Right lobe of liver (tissue), 6 donors: ENCODE data around the gene MACROD1. TPM values are rescaled to one million over a fixed set of nuclear protein-coding genes. Genes with fewer than 3 reads are reported as not detected.
"Not testable (repeated sequence)": the region's sequence is repeated elsewhere in the genome, so short reads cannot be mapped to it uniquely, and the experiment has no call there.

ENCODE experiments used
- ATAC-seq, 4 donors: fragments of 200-7000 bp; cut with Tn5 transposase; one replicate each; pipeline ENCODE4 v1.9.1; 2020; ENCODE audit warnings: mild to moderate bottlenecking in 4 of 4, moderate library complexity in 4 of 4
- DNase-seq, 3 donors: peaks; one replicate each; pipeline ENCODE4 v3.0.0-alpha.2; 2020
- H3K27ac ChIP-seq, 3 donors: fragments of 200-600 bp; one replicate each; pipeline ENCODE4 v1.8.0; 2022
- H3K27me3 ChIP-seq, 2 donors: fragments of 200-600 bp; one replicate each; pipeline ENCODE4 v1.8.0; 2022
- H3K36me3 ChIP-seq, 4 donors: fragments of 200-600 bp; sonication (generic) in 1 of 4; one replicate each; pipeline versions ENCODE4 v1.5.1 to v1.8.0; 2017 to 2022; ENCODE audit warnings: control low read depth in 1 of 4
- H3K4me1 ChIP-seq, 4 donors: fragments of 200-600 bp; sonication (generic) in 1 of 4; one replicate each; pipeline versions ENCODE4 v1.5.1 to v1.8.0; 2017 to 2022; ENCODE audit warnings: control low read depth in 1 of 4
- H3K4me3 ChIP-seq, 3 donors: fragments of 200-600 bp; one replicate each; pipeline ENCODE4 v1.8.0; 2022
- H3K9me3 ChIP-seq, 4 donors: fragments of 200-600 bp; sonication (generic) in 1 of 4; one replicate each; pipeline versions ENCODE4 v1.5.1 to v1.8.0; 2017 to 2022; ENCODE audit warnings: control low read depth in 1 of 4
- CTCF ChIP-seq, 4 donors: fragments of 200-600 bp in 3 of 4; fragments of 450-650 bp in 1 of 4; IDR thresholded peaks; one replicate each; pipeline versions ENCODE4 v1.5.1 to v1.8.0; 2016 to 2022; ENCODE audit warnings: antibody characterized with exemption in 4 of 4, mild to moderate bottlenecking in 2 of 4
- POLR2A ChIP-seq: fragments of 450-650 bp; IDR thresholded peaks from one replicate; pipeline ENCODE4 v1.6.1; 2017; ENCODE audit warnings: antibody characterized with exemption, mild to moderate bottlenecking
- WGBS: methylation state at CpG from one replicate; pipeline ENCODE4 v1.1.6; 2018; ENCODE audit warnings: low coverage, low lambda C conversion rate; ENCODE audit not compliant: insufficient coverage; ENCODE audit errors: missing lambda C conversion rate; 5-methylcytosine and 5-hydroxymethylcytosine counted together
- intact Hi-C, 2 donors: fragments of 100-400 bp; cut with DNase I; formaldehyde crosslinking; loops; one replicate each; pipeline versions ENCODE4 v1.11.2 to v1.14.1; 2022
- total RNA-seq, 6 experiments: library from RNA; depleted of rRNA in 2 of 6; stranded (reverse); fragments of >200 nt in 2 of 6; fragmentation: NEBNext Ultra II Directional in 3 of 6; extraction: Animal tissue kit (Norgen Biotek cat#: 25700) in 3 of 6; gene quantifications; one replicate each; pipeline versions ENCODE4 v1.1.0 to v1.2.4, GENCODE V29; 2016 to 2023
- donor health status: DM: no; HTN: yes; CAD: no.
- donor health status: DM: no; HTN: no; CAD: no.
- donor health status: DM: no; HTN: no; CAD: no.
- donor health status: DM: no; HTN: yes; CAD: no.
- donor health status: DM: no; HTN: yes; CAD: no.

Gene MACROD1
- total RNA-seq, 6 experiments from 2014 or later = 12.3 to 219 (median 27.8) TPM

GRCh38 chr11:63978551-63979239, 187.2 kb downstream of the MACROD1 start:
- WGBS = 65% methylated on average over 5 of the region's 10 CpGs
- H3K27ac ChIP-seq = no peak overlapping the region
- no peak for ATAC-seq

GRCh38 chr11:63974259-63975143, 191.4 kb downstream of the MACROD1 start, which contains the start of gene COX8A:
Gene COX8A (plus strand): TSS chr11:63974620. CDS start chr11:63974681, 61 bp downstream.
- Histone ChIP-seq H3K4me3 (peak within 1 kb of the TSS; percentile 58 to 100 (median 97)), H3K9me3 (no peaks in the 10 kb centered on the region), H3K4me1 (peaks cover 0 to 20% (median 6%) of the 10 kb centered on the region in 4 donors), H3K36me3 (no peaks in the 10 kb centered on the region), H3K27ac (peak within 1 kb of the TSS; percentile 74 to 95 (median 80)), H3K27me3 (no peaks in the 10 kb centered on the region)
- TF ChIP-seq POLR2A (peak; percentile 41), CTCF (IDR thresholded peaks at IDR 0.05) (no peak)
- DNase-seq (peak; percentile 95 to 99 (median 98)), ATAC-seq (peak; percentile 96 to 99 (median 98))
- WGBS = under 1% methylated on average over 33 of the region's 67 CpGs
- intact Hi-C loops = no loop called here

More at GRCh38 chr11:63978551-63979239, 187.2 kb downstream of the MACROD1 start:
- H3K4me1 ChIP-seq = peaks cover 0 to 20% (median 6%) of the 10 kb centered on the region in 4 donors
- H3K36me3 ChIP-seq = no peaks in the 10 kb centered on the region
- H3K27me3 ChIP-seq = no peaks in the 10 kb centered on the region
- H3K9me3 ChIP-seq = no peaks in the 10 kb centered on the region
- no peak for DNase-seq
- H3K4me3 ChIP-seq = no peak overlapping the region
- no peak for TF ChIP-seq CTCF (IDR thresholded peaks at IDR 0.05)
- TF ChIP-seq POLR2A = no peak
- intact Hi-C loops = no loop called here

GRCh38 chr11:63973912-63974258, 192.0 kb downstream of the MACROD1 start:
- H3K4me3 ChIP-seq, H3K27me3 ChIP-seq, DNase-seq, ATAC-seq, intact Hi-C loops, H3K27ac ChIP-seq, H3K36me3 ChIP-seq, H3K9me3 ChIP-seq: not testable (repeated sequence)
- peaks cover 0 to 20% (median 6%) of the 10 kb centered on the region in 4 donors for H3K4me1 ChIP-seq
- WGBS = 61% methylated on average over 18 of the region's 18 CpGs

- intact Hi-C loops = no loop called here
Measured at GRCh38 chr11:63970902-63971301, 195.0 kb downstream of the MACROD1 start.

More at GRCh38 chr11:63970902-63971301, 195.0 kb downstream of the MACROD1 start:
- TF ChIP-seq CTCF (IDR thresholded peaks at IDR 0.05) (no peak), POLR2A (no peak)
- no peaks in the 10 kb centered on the region for H3K27me3 ChIP-seq
- 88% methylated on average over 3 of the region's 5 CpGs for WGBS
- DNase-seq (no peak), ATAC-seq (no peak)
- no peaks in the 10 kb centered on the region for H3K36me3 ChIP-seq
- H3K4me3 ChIP-seq = no peak overlapping the region
- H3K4me1 ChIP-seq = peaks cover 0 to 8% (median 3%) of the 10 kb centered on the region in 4 donors
- no peak overlapping the region for H3K27ac ChIP-seq
- H3K9me3 ChIP-seq = no peaks in the 10 kb centered on the region
